Parietal lobe (tissue), 1 donor: ENCODE measurements around the gene PYGO1. TPM values are rescaled to one million over a fixed set of nuclear protein-coding genes. Genes with fewer than 3 reads are reported as not detected.

Experiments used
- total RNA-seq: library from RNA; depleted of rRNA; stranded (reverse); fragments of >200 nt; gene quantifications from one replicate; pipeline ENCODE4 v1.2.3, GENCODE V29; 2014

The PYGO1 gene
- 57.0 TPM for total RNA-seq

GRCh38 chr15:55588070-55588814 is at the start of gene PYGO1:
Gene PYGO1, minus strand, starts transcription at chr15:55588345. Its CDS starts 462 bp downstream, at chr15:55587883.

Other genes starting within 250 kb of the PYGO1 start
- 57.6 TPM for gene CCPG1, start 180.0 kb downstream of the PYGO1 start, total RNA-seq
- 3.1 TPM for gene PIERCE2, start 179.8 kb downstream of the PYGO1 start, total RNA-seq
- 16.9 TPM for gene DNAAF4, start 80.1 kb downstream of the PYGO1 start, total RNA-seq
- 7.2 TPM for gene PRTG, start 154.8 kb upstream of the PYGO1 start, total RNA-seq